HG02943 (cell line): ENCODE measurements around the gene HEMK1.

Source experiments
- ATAC-seq: cut with Tn5 transposase; IDR thresholded peaks from one replicate; pipeline ENCODE4 v1.9.1; 2021; ENCODE audit warnings: mild to moderate bottlenecking, low read depth, moderate library complexity; ENCODE audit not compliant: unreplicated experiment

HEMK1 gene

DNA sequence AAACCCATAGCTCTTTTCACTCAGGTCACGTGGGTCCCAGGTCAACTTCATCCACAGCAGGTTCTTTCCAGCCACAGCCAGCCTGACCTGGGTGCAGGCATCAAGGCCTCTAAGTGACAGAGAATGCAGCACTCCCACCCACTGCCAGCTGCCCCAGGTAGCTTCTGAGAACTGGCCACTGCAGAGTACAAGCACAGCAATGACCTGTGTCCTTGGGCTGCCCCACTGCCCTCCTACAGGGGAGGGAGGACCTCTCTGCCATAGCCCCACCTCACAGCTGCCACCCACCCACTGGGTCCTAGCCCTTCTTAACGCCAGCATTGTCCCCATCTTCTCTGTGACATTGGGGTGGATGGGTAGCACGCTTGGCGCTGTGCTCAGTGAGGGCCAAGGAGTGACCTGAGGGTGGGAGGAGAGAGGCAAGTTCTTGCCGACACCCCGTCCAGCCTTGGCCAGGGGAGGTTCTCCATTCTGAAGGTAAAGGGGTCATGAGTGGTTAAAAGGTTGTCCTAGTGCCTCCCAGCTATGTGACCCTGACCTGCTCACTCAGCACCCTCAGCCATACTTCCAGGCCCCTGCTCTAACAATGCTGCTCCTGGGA, 29.9 kb downstream of the HEMK1 start:
- no peak for ATAC-seq

DNA sequence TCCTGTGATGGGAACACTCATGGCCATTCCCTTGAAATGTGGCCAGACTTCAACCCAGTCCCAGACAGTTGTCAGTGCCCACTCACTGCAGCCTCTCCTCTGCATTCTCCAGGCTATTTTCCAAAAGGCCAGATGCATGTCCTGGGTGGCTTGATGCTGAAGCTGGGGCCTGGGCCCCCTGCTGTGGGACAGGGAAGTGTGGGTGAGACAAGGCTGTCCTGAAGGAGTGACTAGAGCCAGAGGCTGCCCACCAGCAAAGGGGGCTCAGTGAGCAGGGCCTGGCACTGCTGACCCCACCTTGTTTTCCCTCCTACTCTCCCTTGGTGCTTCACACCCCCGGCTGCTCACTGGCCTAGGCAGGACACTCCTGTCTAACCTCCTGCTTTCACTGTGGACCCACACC, 30.4 kb downstream of the HEMK1 start:
- no peak for ATAC-seq

DNA sequence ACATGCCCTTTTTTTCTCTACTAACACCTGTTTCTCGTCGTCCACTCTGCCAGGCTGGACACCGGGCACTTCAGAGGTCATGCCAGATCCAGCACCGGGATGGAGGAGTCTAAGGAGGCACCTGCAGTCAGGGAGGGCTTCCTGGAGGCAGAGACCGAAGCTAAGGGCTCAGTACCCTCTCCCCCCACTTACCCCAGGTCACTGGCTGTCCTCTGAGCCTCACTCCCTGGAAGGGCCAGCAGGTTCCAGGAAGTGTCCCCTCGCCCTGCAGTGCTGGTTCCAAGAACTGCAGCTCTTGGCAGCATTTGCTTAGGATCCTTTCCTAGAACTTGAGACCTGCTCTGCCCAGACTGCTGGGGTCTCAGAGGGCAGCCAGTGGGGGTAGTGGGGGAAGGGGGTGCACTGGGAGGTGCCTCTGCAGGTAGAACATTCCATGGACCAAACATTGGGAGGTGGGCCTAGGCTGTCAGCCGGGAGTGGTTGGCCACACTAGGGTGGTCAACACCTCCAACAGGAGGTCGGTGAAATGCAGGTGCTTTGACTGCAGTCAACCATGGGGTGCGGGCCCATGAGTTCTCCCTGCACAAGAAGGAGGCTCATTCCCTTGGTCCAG, 30.9 kb downstream of the HEMK1 start:
- no peak for ATAC-seq

DNA sequence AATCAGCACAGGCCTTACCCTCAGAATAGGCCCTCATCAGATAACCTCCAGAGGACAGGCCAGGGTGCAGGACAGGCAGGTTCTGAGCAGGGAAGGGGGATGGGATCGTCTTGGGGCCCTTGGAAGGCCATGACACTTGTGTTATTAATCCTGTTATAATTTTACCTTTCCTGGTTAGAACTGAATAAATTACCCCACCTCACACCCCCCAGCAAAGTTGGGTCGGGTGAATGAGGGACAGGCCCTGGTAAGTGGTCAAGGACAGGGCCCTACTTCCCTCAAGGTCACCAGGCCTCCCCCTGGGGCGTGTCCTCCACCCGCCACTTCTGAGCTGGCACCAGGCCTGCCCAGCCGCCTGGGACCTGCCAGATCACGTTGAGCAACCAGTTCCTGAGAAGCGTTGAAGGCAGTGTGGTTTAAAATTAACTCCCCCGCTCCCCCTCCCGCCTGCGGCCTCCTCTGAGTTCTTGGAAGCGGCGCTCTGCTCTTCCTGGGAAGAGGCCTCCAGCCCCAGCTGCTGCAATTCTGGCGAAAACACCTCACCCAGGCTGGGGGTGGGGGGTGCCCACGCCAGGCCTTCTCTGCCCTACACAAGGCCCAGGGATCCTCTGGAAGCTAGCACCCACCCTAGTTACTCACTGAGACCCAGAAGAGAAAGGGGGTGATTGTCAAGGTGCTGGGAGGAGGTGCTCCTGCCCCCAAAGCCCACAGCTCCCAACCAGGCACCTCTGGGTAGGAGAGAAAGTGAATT, 31.7 kb downstream of the HEMK1 start:
- no peak for ATAC-seq

DNA sequence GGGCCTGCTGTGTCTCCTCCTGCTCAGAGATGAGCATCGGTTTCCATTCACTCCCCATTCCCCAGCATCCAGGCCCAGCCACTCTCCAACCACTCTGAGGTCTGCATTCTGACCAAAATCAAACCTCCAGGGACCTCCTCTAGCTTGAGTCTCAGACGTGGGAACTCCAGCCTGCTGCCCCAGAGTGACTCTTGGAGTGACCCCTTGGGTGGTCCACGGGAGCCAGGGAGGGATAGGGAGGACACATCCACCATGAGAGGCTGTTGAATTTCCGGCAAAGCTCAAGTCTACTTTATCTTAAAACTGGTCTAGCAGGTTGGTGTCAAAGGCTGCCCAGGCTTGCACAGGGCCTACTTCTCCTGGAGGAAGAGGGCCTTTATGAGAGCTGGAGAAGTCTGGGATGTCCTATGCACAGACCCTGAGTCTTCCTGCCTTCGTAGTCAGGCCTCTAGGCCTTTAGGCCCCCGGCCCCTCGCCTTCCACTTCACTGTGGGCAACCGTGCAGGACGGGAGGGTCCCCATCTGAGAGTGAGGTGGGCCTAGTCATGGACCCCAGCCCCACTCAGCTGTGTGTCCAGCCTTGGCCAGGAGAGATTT, 33.4 kb downstream of the HEMK1 start:
- no peak for ATAC-seq

DNA sequence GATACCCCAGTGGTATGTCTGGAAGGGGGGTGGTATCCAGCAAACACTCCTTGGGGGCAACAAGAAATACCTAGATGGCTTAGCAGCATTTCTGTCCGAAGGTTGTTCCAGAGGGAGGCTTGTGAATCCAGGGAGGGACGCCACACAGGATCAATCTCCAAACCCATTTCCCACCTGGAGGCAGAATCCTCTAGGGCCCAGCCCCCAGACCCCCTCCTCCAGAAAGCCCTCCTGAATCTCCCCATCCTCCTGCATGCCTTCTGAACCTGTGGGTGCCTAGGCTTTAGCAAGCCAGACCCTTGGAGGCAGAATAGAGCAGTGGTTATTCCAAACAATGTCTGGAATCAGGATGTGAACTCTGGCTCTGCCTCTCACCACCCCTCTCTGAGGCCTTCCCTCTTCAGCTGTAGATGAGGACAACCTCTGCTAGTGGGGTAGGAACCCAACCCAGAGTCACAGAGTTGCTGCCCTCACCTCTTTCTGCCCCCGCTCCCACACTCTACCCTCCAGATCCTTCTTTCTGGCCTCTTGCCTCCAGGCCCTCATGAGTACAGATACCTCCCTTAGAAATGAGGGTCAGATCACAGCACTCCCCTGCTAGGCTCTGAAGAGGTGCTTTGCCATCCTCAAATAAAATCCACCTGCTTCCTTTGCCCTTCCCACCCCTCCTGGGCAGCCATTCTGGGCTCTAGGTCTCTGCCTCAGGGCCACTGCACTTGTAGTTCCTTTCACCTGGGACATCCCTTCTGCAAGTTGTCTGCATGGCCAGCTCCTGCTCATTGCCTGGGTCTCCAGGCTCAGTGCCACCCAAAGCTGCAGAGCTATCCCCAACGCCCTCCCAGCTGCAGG, 34.2 kb downstream of the HEMK1 start:
- ATAC-seq = no peak

DNA sequence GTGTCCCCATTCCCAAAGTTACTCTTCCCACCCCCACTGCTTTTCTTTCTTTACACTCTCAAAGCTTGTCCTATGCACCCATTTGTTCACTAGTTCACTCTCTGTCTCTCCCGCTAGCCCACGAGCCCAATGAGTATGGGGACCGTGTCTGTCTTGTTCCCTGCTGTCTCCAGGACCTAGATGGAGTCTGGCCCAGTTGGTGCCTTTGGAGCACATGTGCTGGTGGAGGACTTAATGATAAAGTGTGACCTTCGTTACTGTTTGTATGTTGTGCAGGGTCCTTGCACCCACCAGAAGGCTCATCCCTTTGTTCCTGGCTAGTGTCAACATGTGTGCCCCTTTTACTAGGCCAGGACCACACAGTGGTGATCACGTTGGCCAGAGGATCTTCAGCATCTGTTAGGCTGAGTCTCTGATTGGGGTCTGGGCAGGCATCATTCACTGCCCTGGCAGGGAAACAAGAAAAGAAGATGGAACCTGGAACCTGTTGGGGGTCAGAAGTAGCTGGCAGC, 34.8 kb downstream of the HEMK1 start:
- no peak for ATAC-seq

DNA sequence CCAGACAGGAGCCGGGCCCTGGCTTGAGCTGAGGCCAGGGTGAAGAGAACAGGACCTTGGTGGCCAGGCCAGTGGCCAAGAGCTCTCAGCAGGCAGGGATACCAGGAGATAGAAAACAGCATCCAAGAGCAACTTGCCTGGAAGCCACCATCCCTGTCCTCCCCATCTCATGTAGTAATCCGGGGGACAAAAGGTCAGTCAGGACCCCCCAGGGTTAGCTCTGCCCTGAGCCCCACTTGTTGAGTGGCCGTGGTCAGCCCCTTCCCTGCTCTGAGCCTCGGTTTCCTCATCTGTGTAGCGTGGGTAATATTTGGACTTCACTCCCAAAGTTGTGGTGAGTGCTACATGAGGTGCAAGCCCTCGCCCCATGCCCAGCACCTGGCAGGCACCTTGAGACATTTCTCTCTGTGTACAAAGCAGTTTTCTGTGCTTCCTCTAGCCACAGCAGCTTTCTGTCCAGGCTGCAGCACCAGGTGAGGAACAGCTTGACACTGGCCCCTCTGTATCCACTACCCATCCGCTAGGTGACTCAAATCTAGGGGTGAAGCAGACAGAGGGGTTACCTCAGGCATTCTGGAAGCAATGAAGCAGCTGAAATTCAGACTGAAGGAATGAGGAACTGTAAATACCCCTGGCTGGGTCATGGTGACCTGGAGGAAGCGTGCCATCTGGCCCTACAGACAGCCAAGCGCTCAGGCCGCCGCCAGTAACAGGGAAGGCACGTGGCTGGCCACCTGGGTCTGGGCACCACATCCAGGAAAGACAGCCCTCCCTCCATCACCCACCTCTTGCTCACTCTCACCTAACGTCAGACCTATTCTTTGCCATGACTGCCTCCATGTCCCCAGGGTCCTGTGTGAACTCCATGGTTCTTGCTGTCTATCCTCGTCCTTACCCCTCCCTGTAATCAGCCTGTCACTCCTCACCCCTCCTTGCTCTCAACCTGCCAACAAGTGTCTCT, 35.6 kb downstream of the HEMK1 start:
- no peak for ATAC-seq

DNA sequence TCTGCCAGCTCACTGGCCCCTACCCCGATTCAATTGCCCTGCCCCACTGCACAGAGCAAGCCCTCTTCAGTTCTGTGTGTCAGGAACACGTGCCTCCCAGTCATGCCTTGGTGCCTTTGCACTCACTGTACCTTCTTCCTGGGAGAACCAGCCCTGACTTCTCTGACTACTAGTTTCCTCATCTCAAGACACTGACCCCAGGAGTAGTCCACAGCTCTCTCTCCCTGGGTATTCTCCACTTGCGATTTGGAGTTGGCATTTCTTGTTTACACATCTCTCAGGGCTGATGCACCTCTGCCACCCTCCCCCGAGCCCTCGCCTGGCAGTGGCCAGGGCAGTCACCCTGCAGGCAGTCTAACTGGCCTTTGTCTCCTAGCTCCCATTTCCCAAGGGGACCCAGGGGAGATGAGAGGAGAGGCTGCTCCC, 36.6 kb downstream of the HEMK1 start:
- ATAC-seq = no peak

DNA sequence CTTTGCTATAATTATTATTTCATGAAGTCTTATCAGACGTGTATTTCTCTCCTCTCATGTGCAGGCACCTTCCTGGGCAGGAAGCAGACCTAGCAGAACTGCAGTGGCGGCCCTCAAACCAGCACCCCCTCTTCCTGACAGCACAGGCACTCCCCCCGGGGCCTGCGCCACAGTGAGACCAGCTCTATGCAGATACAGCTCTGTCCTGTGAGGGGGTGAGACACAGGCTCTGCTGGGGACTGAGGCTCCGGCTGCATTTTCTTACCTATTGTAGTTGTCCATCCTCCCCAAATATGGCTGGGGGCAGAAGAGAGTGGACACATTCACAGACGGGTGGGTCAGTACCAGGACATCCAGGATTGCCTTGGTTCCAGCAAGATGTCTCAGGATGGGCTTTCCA, 37.3 kb downstream of the HEMK1 start:
- no peak for ATAC-seq

DNA sequence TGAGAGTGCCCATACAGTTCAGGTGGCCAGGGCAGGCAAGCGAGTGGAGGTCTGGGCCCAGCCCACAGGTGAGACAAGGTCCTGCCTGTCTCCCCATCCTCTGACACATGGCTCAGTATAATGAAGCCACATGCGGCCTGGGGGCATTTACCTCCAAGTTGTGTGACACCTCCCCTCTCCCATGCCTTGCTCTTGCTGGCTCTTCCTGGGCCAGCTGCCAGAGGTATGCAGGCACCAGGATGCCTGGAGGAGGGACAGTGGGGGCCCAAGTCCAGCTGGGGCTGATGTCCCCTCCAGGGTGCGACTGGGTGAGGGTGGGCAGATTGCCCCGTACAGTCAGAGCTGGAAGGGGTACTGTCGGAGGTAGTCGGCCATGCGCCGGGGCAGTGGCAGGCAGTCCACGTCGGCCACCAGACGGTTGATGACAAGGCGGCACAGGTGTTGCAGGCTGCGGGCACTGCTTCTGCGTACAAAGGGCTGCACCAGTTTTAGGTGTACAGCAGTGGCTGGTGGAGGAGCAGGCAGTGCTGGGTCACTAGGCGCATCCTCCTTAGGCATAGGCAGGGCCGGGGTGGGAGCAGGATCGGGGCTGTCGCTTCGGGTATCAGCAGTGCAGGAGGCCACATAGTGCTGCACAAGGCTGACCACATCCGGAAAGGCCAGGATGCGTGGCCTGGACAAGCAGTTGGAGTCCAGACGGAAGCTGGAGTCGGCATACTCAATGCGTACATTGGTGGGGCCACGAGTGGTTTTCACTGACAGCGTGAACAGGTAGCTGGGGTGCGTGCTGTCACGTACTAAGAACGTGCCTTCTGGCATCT, 38.2 kb downstream of the HEMK1 start:
- no peak for ATAC-seq

DNA sequence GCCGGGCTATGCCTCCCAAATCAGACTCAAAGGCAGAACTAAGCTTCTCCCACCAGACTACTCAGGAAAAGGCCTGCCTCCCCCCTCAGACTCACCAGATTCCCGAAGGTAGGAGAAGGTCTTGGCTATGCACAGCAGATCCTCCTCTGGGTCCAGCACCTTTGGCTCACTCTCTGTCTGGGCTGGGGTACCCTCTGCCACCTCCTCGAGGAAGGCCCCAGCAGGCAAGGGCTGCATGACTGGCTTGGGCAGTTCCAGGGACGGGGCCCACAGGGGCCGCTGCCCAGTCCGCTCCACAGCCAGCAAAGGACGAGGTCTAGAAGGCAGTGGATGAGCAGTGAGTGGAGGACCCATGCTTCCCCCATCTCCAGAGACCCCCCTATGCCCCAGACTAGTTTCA, 39.0 kb downstream of the HEMK1 start:
- no peak for ATAC-seq

DNA sequence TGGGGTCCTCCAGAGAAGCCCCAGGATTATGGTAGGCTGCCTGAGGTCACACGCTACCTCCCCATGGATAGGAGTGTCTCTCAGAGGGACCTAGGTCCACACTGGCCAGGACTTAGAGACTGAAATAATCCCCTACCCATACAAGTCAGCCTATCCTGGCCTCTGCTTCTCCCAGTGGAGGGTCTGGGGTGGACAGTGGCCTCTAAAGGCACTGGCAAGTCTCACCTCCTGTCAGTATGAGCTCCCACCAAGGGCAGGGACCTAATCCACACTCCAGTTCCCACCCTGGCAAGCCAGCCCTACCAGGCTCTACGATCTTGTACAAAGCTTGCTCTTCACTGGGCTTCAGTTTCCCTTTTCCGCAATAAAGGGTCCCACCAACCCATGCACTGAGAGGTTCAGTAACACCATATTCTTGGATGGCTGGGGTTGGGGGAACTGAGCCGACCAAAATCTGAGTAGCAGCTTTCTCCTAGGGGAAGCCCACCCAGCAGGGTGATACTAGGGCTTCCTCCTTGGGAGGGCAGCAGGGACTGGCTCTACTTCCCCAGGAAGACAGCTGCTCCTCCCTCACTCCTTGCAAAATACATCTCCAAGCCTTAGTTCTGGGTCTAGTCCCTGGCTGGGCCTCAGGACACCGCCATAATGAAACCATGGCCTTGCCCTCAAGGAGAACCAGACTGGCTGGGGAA, 39.9 kb downstream of the HEMK1 start:
- no peak for ATAC-seq

DNA sequence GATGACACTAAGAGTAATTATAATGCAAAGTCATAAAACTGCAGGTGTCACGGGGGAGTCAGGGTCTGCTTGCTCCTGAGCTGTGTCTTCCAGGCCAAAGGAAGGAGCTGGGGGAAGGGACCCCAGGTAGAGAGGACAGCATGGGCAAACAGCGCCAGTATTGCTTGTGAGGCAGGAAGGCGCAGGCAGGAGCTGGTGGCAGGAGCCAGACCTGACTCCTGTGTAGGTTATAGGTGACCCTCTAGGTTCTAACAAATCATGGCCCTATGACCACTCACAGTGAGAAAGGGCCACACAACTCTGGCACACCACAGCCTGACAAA, 40.4 kb downstream of the HEMK1 start:
- ATAC-seq = no peak

DNA sequence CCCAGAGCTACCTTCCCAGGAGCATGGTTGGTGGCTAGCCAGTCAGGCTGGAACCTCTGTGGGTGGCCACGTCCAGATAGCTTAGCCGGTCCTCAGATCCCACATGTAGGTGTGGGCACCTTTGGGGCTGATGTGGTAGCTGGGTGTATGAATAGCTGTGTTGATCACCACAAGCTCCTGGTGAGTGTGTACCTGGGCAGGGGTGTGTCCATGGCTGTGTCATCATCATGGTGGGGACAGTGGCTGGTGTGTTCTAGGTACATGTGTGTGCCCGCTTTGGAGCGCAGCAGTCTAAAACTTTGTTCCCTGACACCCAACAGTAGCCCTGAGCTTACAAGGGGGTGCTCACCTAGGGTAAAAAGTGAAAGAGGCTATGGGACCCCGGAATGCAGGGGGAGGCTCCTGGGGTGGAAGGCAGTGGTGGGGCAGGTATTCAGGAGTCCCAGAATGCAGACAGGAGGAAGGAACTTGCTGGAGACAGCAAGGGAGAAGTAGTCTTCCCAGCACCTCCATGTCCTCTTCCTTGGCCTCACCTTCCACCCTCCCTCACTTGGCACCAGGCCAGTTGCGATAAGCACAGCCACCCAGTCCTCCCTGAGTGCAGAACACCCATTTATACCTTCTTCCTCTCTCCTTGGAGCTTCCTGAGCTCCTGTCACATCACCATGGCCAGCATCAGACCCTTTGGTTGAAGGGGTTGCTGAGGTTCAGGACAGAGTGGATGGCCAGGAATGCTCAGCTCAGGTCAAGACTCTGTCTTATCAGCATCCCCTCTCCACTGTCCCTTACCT, 41.1 kb downstream of the HEMK1 start:
- no peak for ATAC-seq

DNA sequence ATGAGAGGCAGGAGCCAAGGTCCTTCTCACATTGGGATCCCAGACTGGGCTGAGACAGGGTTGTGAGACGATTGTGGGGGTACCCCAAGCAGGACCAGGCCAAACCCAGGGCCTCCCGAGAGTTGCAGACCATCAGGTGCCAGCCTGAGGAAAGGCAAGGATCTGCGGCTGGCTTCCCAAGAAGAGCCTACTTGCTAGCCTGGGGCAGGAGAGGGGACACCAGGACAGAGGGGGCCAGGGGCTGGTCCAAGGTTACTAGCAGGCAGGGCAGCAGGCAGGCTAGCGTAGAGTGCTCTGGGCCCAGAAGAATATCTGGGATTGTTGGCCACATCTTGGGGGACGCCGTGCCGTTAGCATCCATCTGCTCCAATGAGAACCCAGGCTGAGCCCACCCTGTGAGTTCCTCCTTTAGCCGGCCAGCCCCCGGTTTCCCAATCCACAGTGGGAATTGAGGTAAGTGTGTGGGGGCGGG, 41.7 kb downstream of the HEMK1 start:
- no peak for ATAC-seq
